SHP77 treated with DMSO at 0.1 percent for 48 hours (cell line): ENCODE data around the gene ATP8B4.
"Not testable (repeated sequence)": the region's sequence is repeated elsewhere in the genome, so short reads cannot be mapped to it uniquely, and the experiment has no call there.

ENCODE experiments used
- DNase-seq: peaks from one replicate; lab custom pipeline; 2025; lab: John Stamatoyannopoulos, UW

ATP8B4 gene

GRCh38 chr15:50140983-50141382 is 21.9 kb upstream of the ATP8B4 start:
- no peak for DNase-seq

- no peak for DNase-seq
Observed at GRCh38 chr15:50140098-50140497, 21.1 kb upstream of the ATP8B4 start.

- DNase-seq: no peak
Observed at GRCh38 chr15:50138391-50138790, 19.4 kb upstream of the ATP8B4 start.

GRCh38 chr15:50137893-50138292 is 18.9 kb upstream of the ATP8B4 start:
- no peak for DNase-seq

GRCh38 chr15:50137330-50137761 is 18.3 kb upstream of the ATP8B4 start:
- DNase-seq: no peak

- DNase-seq: no peak
Observed at GRCh38 chr15:50135031-50135551, 16.1 kb upstream of the ATP8B4 start.

GRCh38 chr15:50134524-50135024 is 15.5 kb upstream of the ATP8B4 start:
- no peak for DNase-seq

GRCh38 chr15:50132251-50132984 is 13.4 kb upstream of the ATP8B4 start:
- not testable (repeated sequence) for DNase-seq

GRCh38 chr15:50131617-50132016 is 12.6 kb upstream of the ATP8B4 start:
- DNase-seq: no peak

GRCh38 chr15:50128266-50128665 is 9.2 kb upstream of the ATP8B4 start:
- no peak for DNase-seq

GRCh38 chr15:50127255-50127777 is 8.3 kb upstream of the ATP8B4 start:
- no peak for DNase-seq

- no peak for DNase-seq
Observed at GRCh38 chr15:50126072-50126471, 7.0 kb upstream of the ATP8B4 start.

- no peak for DNase-seq
Observed at GRCh38 chr15:50124631-50125030, 5.6 kb upstream of the ATP8B4 start.

GRCh38 chr15:50123861-50124557 is 5.0 kb upstream of the ATP8B4 start:
- DNase-seq: no peak

- DNase-seq: no peak
Observed at GRCh38 chr15:50120729-50121128, 1.7 kb upstream of the ATP8B4 start.

GRCh38 chr15:50117431-50118027 is 1.5 kb downstream of the ATP8B4 start:
- DNase-seq: no peak

GRCh38 chr15:50116477-50116876 is 2.6 kb downstream of the ATP8B4 start:
- peak; percentile 4 for DNase-seq

GRCh38 chr15:50113992-50114780 is 4.8 kb downstream of the ATP8B4 start:
- DNase-seq: no peak

GRCh38 chr15:50113187-50113505 is 5.9 kb downstream of the ATP8B4 start:
- no peak for DNase-seq

GRCh38 chr15:50112488-50113186 is 6.4 kb downstream of the ATP8B4 start:
- DNase-seq: no peak

GRCh38 chr15:50110285-50110684 is 8.7 kb downstream of the ATP8B4 start:
- no peak for DNase-seq
